GM12878 (cell line): ENCODE measurements around the gene LDLRAP1. TPM values are rescaled to one million over a fixed set of nuclear protein-coding genes. Genes with fewer than 3 reads are reported as not detected.

ENCODE experiments used
- ATF7 ChIP-seq: fragments of 450-650 bp; IDR thresholded peaks from 2 replicates; pipeline ENCODE4 v1.6.1; 2016; ENCODE audit warnings: low read depth, mild to moderate bottlenecking
- BMI1 ChIP-seq: fragments of 450-650 bp; IDR thresholded peaks from 2 replicates; pipeline ENCODE4 v1.6.1; 2016; ENCODE audit warnings: mild to moderate bottlenecking, moderate library complexity, borderline replicate concordance
- DPF2 ChIP-seq: fragments of 450-650 bp; IDR thresholded peaks from 2 replicates; pipeline ENCODE4 v1.6.1; 2017; ENCODE audit warnings: mild to moderate bottlenecking
- EED ChIP-seq: sonication (generic); IDR thresholded peaks from 2 replicates; pipeline ENCODE4 v1.6.1; 2016; ENCODE audit warnings: antibody characterized with exemption, low read depth
- ELK1 ChIP-seq: IDR thresholded peaks from 2 replicates; pipeline ENCODE4 v1.6.1; 2012; ENCODE audit warnings: low read depth, low read length, improper control_type of control experiment
- EP300 ChIP-seq, 2 experiments: fragments of 150-350 bp in 1 of 2; IDR thresholded peaks; 2 replicates each; pipeline ENCODE4 v1.6.1; 2011 to 2012; ENCODE audit warnings: low read depth in 2 of 2, low read length in 2 of 2, borderline replicate concordance in 1 of 2, improper control_type of control experiment in 1 of 2, inconsistent platforms in 1 of 2; ENCODE audit not compliant: control insufficient read depth in 1 of 2
- IKZF2 ChIP-seq, 2 experiments: fragments of 450-650 bp; IDR thresholded peaks; 2 replicates each; pipeline ENCODE4 v1.6.1; 2017; ENCODE audit warnings: mild to moderate bottlenecking in 2 of 2, moderate library complexity in 2 of 2
- IRF4 ChIP-seq: IDR thresholded peaks from 2 replicates; pipeline ENCODE4 v1.6.1; 2011; ENCODE audit warnings: low read depth, low read length
- MTA2 ChIP-seq: fragments of 450-650 bp; IDR thresholded peaks from 2 replicates; pipeline ENCODE4 v1.6.1; 2016; ENCODE audit warnings: low read depth, mild to moderate bottlenecking, moderate library complexity
- NBN ChIP-seq: fragments of 450-650 bp; IDR thresholded peaks from 2 replicates; pipeline ENCODE4 v1.6.1; 2016
- NR2F1 ChIP-seq: fragments of 450-650 bp; conservative IDR thresholded peaks from 2 replicates; pipeline ENCODE4 v1.6.1; 2017; ENCODE audit warnings: mild to moderate bottlenecking
- PAX5 ChIP-seq: IDR thresholded peaks from 2 replicates; pipeline ENCODE4 v1.6.1; 2011; ENCODE audit warnings: low read depth, low read length, borderline replicate concordance
- POU2F2 ChIP-seq: IDR thresholded peaks from 3 replicates; pipeline ENCODE4 v1.6.1; 2011; ENCODE audit warnings: low read depth, mild to moderate bottlenecking, low read length, borderline replicate concordance
- PRDM15 ChIP-seq: fragments of 450-650 bp; formaldehyde crosslinking; IDR thresholded peaks from 2 replicates; pipeline ENCODE4 v1.4.0; 2020; ENCODE audit warnings: mild to moderate bottlenecking, moderate library complexity
- SMAD1 ChIP-seq: fragments of 450-650 bp; IDR thresholded peaks from 2 replicates; pipeline ENCODE4 v1.6.1; 2018; ENCODE audit warnings: mild to moderate bottlenecking, low read depth; ENCODE audit not compliant: partially characterized antibody
- SPI1 ChIP-seq: IDR thresholded peaks from 2 replicates; pipeline ENCODE4 v1.6.1; 2011; ENCODE audit warnings: low read depth, mild to moderate bottlenecking, low read length, moderate library complexity, borderline replicate concordance; ENCODE audit not compliant: insufficient read depth
- SUZ12 ChIP-seq: fragments of 200-600 bp; sonication (generic); IDR thresholded peaks from one replicate; pipeline ENCODE4 v1.6.1; 2018; ENCODE audit warnings: antibody characterized with exemption, mild to moderate bottlenecking; ENCODE audit not compliant: unreplicated experiment
- TCF3 ChIP-seq: IDR thresholded peaks from 2 replicates; pipeline ENCODE4 v1.6.1; 2012; ENCODE audit warnings: low read depth, mild to moderate bottlenecking, low read length, borderline replicate concordance; ENCODE audit not compliant: insufficient read depth
- ZNF217 ChIP-seq: fragments of 450-650 bp; IDR thresholded peaks from 2 replicates; pipeline ENCODE4 v1.6.1; 2017; ENCODE audit warnings: antibody characterized with exemption, mild to moderate bottlenecking
- polyA plus RNA-seq, 11 experiments: library from polyadenylated mRNA; depleted of rRNA in 4 of 11; unstranded in 6 of 11; stranded (reverse) in 5 of 11; fragments of >200 nt; fragmentation: Nextera tagmentation in 4 of 11; fragmentation: Illumina TruSeq in 1 of 11; extraction: Ambion mirVana in 4 of 11; extraction: Trizol in 1 of 11; gene quantifications; 1 replicate in 1 of 11; 2 replicates in 10 of 11; pipeline versions ENCODE4 v1.2.1 to v1.2.3, GENCODE V29; 2011 to 2016; ENCODE audit warnings: inconsistent platforms in 2 of 11, missing spikeins in 2 of 11, low read depth in 1 of 11
- total RNA-seq, 4 experiments: library from RNA; depleted of rRNA in 3 of 4; stranded (reverse); fragments of >200 nt in 3 of 4; fragmentation: Illumina TruSeq in 1 of 4; extraction: Trizol in 1 of 4; gene quantifications; 2 replicates each; pipeline versions ENCODE4 v1.2.1 to v1.2.3, GENCODE V29; 2013 to 2021

Gene LDLRAP1
- total and polyA plus RNA-seq, 10 of the 15 experiments (the other 5 are each of a cell fraction or from before 2014, with no cell fraction given), result 0.43 to 37.6 (median 22.0) TPM

DNA sequence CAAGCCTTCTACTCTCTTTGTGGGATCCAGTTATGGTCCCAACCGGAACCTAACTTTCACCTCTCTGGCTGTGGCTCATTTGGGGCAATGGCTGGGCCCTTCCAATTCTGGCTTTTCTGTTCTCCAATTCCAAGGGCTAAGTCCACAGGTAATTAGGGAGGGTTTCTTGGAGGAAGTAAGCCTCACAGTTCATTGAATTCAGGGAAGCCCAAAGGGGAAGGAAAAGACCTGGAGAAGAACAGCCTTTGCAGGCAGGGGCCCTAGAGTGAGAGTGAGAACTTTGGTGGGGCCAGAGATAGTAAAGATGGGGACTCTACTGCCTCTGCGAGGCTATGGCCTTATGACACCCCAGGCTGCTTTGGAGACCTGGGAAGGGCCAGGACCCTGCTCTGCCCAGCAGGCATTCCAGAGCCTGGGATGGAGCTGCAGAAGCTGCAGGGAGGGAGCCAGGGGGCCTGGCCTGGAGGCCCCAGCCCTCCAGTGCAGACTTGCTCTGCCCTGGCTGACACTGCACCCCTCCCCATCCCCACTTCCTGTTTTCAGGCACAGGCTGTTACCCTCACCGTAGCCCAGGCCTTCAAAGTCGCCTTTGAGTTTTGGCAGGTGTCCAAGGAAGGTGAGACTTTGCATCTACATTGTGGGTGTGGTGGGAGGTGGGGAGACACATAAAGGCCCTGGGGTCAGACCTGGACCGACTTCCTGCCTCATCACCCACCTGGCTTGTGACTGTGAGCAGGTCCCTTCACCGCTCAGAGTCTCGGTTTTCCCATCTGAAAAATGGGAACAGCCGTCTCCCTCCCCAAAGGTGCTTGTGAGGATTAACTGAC lies 18.9 kb downstream of the LDLRAP1 start (continued):
- no peak for TF ChIP-seq PRDM15 (CRISPR knock-in tag)
- TF ChIP-seq SMAD1, result peak; percentile 94
- TF ChIP-seq IKZF2 (IDR thresholded peaks at IDR 0.05), result peak; percentile 80 to 85
- TF ChIP-seq POU2F2, result peak; percentile 56; the same call in 1 of the 3 replicates
- no peak for TF ChIP-seq TCF3
- no peak for TF ChIP-seq BMI1
- TF ChIP-seq PAX5, result 0 out of 2 replicates have a peak, but pooled peaks have one; percentile 8
- peak; percentile 63; the same call in 1 of the 2 replicates for TF ChIP-seq DPF2
- TF ChIP-seq ZNF217, result peak; percentile 82
- TF ChIP-seq SPI1, result peak; percentile 99
- 0 out of 2 replicates have a peak, but pooled peaks have one; percentile 39 for TF ChIP-seq IRF4
- no peak for TF ChIP-seq ELK1
- peak; percentile 62; the same call in 1 of the 2 replicates for TF ChIP-seq MTA2
- peak; percentile 49; the same call in 1 of the 2 replicates for TF ChIP-seq EED
- 0 out of 2 replicates have a peak, but pooled peaks have one; percentile 32 for TF ChIP-seq ATF7
- 0 out of 2 replicates have a peak, but pooled peaks have one; percentile 52 for TF ChIP-seq NBN
- TF ChIP-seq SUZ12, result no peak
- TF ChIP-seq EP300 (IDR thresholded peaks at IDR 0.05; ENCODE audit: borderline replicate concordance in 1 of 2, control insufficient read depth in 1 of 2, low read depth in 2 of 2, low read length in 2 of 2), result 0 out of 4 replicates have a peak, but pooled peaks of 1 of the 2 experiments have one; percentile 12
- peak; percentile 76 for TF ChIP-seq NR2F1
